CD4-positive, alpha-beta T cell treated with Interferon gamma for 1 hour (primary cell): ENCODE results near the gene NKTR.
"Not testable (repeated sequence)": the region's sequence is repeated elsewhere in the genome, so short reads cannot be mapped to it uniquely, and the experiment has no call there.

Experiments
- DNase-seq: peaks from one replicate; pipeline ENCODE4 v3.0.0-alpha.2; 2020

The NKTR gene

DNA sequence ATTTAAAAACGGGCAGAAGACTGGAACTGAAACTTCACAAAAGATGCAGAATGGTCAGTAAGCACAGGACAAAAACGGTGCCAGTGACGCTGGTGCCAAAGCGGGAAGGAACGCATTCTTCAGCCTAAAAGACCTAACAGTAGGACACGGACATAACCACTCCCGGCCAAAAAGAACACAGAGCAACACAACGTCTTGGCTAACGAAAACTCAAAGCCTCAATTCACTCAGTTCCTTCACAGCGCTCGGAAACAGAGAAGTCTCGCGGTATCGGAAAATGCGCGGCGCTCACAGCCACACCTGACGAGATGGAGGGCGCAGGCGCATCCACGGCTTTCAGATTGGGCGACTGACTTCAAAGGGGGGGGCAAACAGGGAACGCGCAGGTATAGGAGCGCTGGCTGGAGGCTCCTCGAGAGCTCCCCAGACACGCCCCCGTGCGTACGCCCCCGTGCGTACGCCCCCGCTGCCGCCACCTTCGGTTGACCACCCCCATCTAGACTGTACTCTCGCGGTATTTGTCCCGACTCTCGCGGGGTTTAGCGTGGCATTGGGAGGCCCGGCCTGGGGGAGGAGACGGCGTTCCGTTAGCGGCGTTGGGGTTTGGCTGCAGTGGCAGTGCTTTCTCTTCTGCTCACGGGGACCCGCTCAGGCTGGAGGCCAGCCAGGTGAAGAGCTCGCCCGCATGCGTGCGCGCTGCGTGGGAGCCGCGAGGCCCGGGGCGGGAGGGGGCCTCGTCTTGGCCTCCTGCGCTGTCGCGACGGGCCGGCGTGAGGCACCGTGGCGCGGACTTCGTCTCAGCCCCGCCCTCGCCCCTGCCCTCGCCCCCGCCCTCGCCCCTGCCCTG is at the start of gene NKTR:
TSS of gene NKTR (plus strand) at position 576 of the 847 bp plus-strand sequence. CDS start 321 bp downstream, outside the sequence.
- peak; percentile 99 for DNase-seq

- no peak for DNase-seq
Observed at GRCh38 chr3:42552830-42553229, 47.7 kb upstream of the NKTR start.

GRCh38 chr3:42556089-42556632 is 44.3 kb upstream of the NKTR start:
- DNase-seq = peak; percentile 15

DNA sequence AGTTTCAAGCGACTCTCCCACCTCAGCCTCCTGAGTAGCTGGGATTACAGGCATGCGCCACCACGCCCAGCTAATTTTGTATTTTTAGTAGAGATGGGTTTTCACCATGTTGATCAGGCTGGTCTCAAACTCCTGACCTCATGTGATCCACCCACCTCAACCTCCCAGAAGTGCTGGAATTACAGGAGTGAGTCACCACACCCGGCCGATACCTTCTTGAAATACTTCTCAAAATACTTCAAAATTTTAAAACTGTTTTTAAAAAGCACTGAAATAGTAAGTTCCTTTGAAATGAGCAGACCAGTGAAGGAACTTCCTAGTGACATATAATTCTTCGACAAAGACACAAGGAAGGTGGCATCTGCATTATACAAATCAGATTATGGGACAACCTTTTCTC is 43.7 kb upstream of the NKTR start:
- DNase-seq = not testable (repeated sequence)

DNA sequence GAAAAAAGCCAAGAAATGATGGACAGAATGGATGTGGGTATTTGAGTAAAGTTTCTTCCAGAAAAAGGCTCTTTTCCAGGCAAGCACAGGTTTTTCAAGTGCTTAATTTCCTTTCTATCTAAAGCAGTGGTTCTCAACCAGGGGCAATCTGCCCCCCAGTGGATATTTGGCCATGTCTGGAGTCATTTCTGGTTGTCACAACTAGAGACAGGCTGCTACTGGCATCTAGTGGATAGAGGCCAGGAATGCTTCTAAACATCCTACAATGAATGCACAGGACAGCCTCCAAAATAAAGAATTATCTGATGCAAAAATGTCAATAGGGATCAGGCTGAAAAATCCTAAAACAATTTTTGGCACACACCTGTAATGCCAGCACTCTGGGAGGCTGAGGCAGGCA is 42.6 kb upstream of the NKTR start:
- peak; percentile 23 for DNase-seq

DNA sequence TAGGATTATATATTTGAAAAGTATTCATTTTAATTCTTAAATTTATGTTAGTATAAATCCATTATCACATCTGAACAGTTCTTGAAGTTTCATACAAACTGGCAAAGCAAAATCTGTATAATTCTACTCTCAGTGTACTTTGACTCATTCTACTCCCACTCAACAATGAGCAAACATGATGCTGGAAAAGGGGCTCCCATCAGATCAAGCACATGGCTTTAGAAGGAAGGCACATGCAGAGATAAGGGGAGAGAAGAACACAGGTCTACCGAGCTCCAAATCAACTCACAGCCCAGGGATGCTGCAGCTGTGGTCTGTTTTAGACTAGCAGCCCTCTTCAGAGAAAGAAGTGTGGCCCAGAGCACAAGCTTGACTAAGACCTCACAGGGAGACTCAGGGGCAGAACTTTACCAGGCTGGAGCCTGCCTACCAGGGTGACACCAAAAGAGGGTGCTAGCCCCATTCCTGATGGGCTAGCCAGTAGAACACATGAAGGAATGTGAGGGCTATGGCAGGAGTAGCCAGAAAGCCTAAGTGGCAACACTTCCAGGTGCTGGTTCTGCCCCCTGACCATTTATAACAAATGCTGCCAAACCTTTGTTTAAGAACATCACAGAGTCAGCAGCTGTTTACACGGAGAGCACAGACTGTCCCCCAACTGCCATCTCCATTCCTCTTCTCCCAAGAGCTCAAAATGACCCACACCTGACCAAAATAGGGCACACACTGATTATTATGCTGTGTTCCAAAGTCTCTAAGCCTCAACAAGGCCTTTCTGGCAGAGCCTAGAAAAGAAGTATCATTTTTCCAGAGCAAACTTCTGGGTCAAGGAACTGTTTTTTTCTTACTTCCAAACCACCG is 38.2 kb upstream of the NKTR start:
- no peak for DNase-seq

DNA sequence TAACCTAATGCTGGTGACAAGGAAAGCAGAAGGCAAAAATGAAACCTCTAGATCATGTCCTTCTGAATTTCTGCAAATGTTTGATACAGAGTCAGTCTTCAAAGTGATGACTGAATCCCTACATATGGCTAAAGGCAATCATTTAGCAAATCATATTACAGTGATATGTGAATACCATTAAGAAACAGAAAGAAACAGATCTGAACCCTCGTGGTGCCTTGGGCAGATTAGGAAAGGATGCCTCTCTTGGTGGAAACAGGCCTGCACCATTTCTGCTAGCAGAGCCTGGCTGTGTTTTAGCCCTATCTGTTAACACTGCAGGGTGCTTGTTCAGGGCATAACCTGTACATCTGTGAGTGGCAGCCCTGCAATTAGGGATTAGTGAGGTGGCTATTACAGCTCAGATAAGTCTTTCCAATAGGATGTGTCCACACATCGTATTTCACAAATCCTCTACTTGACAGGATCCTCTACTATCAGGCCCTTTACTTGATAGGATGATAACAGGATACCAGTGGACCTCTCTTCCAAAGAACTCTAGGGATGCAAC is 30.8 kb upstream of the NKTR start:
- DNase-seq = no peak

- DNase-seq = peak; percentile 14
Observed at GRCh38 chr3:42572278-42572677, 28.2 kb upstream of the NKTR start.

- DNase-seq = no peak
Observed at GRCh38 chr3:42575137-42575741, 25.2 kb upstream of the NKTR start.

- no peak for DNase-seq
Observed at GRCh38 chr3:42578054-42578453, 22.4 kb upstream of the NKTR start.

DNA sequence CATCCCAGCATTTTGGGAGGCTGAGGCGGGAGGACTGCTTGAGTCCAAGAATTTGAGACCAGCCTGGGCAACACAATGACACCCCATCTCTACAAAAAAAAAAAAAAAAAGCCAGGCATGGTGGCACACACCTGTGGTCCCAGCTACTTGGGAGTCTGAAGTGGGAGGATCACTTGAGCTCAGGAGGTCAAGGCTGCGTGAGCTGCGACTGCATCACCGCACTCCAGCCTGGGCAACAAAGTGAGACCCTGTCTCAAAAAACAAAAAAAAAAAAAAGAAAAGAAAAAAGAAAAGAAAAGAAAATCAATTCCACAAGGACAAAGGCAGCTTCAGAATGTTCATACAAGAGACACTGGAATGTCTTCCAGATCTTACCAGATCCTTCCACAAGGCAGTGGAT is 21.1 kb upstream of the NKTR start:
- DNase-seq = not testable (repeated sequence)

GRCh38 chr3:42581400-42581708 is 19.1 kb upstream of the NKTR start:
- DNase-seq = no peak

DNA sequence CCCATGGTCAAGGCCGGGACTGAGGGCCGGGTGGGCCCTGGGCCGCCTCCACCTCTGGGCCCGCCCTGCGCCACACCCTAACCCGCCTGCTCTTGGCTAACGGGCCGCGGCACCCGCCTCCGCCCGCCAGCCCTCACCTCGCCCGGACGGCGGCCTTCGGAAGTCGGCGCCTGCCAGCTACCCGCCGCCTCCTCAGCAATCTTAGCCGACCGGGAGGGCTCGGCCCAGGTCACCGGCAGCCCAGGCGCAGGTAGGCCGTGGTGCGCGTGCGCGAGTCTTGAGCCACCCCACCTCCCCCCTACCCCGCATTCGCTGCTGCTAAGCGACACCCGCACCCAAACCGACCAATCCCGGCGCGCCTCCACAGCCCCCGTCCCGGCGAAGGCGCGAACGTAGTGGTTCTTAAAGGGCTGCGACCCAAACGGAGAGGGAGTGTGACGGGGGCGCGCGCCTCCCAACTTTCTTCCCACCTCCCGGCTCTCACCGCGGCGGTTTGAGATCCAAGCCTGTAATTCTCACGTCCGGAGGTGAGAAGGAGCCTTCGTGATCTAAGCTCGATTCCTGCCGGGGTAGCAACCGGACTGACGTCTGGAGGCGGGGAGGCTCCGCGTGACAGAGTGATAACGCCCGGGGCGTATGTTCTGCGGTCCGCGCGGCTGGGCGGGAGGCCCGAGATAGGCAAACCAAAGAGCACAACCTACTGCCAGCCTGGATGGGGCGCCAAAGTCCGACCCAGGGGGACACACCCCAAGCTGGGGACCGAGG is 18.6 kb upstream of the NKTR start, which contains the start of gene SEC22C:
TSS of gene SEC22C (minus strand) at position 259 of the 765 bp plus-strand sequence. CDS start 12,921 bp downstream, outside the sequence.
- peak; percentile 94 for DNase-seq

DNA sequence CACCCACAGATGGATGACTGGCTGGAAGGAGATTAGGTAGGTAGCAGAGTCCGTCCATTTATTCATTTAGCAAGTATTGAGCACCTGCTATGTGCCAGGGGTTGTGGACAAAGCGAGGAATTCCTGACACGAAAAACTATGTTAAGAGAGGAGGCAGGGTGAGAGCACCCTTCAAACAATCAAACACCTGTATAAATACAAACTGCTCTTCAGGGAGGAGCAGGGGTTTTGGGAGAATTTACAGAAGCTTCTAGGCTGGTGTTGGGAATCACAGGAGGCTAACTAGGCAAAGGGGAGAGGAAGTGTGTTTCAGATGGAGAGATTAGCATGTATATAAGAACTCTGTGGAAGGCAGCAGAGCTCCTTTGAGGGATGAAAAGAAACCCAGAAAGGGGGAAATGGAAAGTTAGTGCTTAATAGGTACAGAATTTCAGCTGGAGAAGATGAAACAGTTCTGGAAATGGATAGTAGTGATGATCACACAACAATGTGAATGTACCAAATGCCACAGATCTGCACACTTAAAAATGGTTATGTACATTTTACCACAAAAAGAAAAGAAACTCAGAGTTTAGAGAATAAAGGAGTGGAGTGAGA is 17.9 kb upstream of the NKTR start:
- DNase-seq = no peak

GRCh38 chr3:42588625-42589024 is 11.9 kb upstream of the NKTR start:
- no peak for DNase-seq

GRCh38 chr3:42589382-42590109 is 10.9 kb upstream of the NKTR start:
- no peak for DNase-seq

- DNase-seq = no peak
Observed at GRCh38 chr3:42590989-42591756, 9.3 kb upstream of the NKTR start.

- DNase-seq = no peak
Observed at GRCh38 chr3:42591811-42592210, 8.7 kb upstream of the NKTR start.

- DNase-seq = no peak
Observed at GRCh38 chr3:42593635-42594034, 6.9 kb upstream of the NKTR start.

- no peak for DNase-seq
Observed at GRCh38 chr3:42595682-42596081, 4.8 kb upstream of the NKTR start.
